Parathyroid adenoma (tissue), 2 donors: ENCODE data around the gene ATP1A1.

Source experiments
- H2AFZ ChIP-seq: fragments of 300-600 bp; sonication (generic); one replicate; pipeline ENCODE4 v1.7.0; 2017; ENCODE audit warnings: antibody characterized with exemption, mild to moderate bottlenecking
- H3K27ac ChIP-seq: fragments of 300-600 bp; sonication (generic); one replicate; pipeline ENCODE4 v1.7.0; 2017
- H3K27me3 ChIP-seq: fragments of 300-600 bp; sonication (generic); one replicate; pipeline ENCODE4 v1.7.0; 2017; ENCODE audit warnings: low read length; ENCODE audit not compliant: control insufficient read depth, insufficient read depth
- H3K36me3 ChIP-seq: fragments of 300-600 bp; sonication (generic); one replicate; pipeline ENCODE4 v1.7.0; 2017; ENCODE audit warnings: low read length; ENCODE audit not compliant: control insufficient read depth, insufficient read depth
- H3K4me1 ChIP-seq: fragments of 300-600 bp; sonication (generic); one replicate; pipeline ENCODE4 v1.7.0; 2017; ENCODE audit warnings: control low read depth
- H3K4me2 ChIP-seq: fragments of 300-600 bp; sonication (generic); one replicate; pipeline ENCODE4 v1.7.0; 2017; ENCODE audit warnings: low read length
- H3K4me3 ChIP-seq: fragments of 300-600 bp; sonication (generic); one replicate; pipeline ENCODE4 v1.7.0; 2017; ENCODE audit warnings: low read depth, low read length
- H3K79me2 ChIP-seq: fragments of 300-600 bp; sonication (generic); one replicate; pipeline ENCODE4 v1.7.0; 2017; ENCODE audit warnings: control low read depth
- H3K9ac ChIP-seq: fragments of 300-600 bp; sonication (generic); one replicate; pipeline ENCODE4 v1.7.0; 2017; ENCODE audit warnings: mild to moderate bottlenecking
- H3K9me3 ChIP-seq: fragments of 300-600 bp; sonication (generic); one replicate; pipeline ENCODE4 v1.7.0; 2017; ENCODE audit warnings: low read length; ENCODE audit not compliant: control insufficient read depth
- TF ChIP-seq, protein P1 (sequence below): fragments of 300-600 bp; sonication (generic); IDR thresholded peaks from one replicate; pipeline ENCODE4 v1.7.0; 2017; ENCODE audit warnings: antibody characterized with exemption, mild to moderate bottlenecking
- donor health status: primary hyperparathyroidism.

Gene ATP1A1

DNA sequence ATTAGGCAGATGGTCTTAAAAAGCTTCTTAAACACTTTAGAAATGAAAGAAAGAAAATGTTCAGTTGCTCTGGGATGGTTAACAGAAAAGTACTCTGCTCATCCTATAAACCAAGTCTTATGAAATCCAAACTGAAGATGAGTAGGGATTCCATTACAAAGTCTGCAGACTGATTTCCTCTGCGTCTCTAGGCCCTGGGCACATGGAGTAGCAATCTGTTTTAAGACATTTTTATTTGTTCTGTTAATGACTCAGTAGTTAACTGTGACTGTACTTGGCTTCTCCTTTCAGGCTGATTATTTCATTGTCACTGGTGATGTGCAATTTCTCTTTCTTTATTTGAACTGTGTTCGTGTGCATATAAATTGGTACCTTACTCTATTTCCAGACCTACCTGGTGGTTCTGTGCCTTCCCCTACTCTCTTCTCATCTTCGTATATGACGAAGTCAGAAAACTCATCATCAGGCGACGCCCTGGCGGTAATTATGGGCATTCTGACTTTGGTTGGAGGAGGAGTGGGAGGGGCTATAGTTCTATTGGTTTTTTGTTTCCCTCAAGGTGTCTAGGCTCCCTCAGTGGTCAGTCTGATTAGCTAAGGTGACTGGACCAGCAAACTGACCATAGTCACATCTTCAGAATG, 30.6 kb downstream of the ATP1A1 start:
- Histone ChIP-seq H3K79me2 (no peaks in the 10 kb centered on the region), H3K27me3 (no peaks in the 10 kb centered on the region), H3K9ac (no peak overlapping the region), H3K4me2 (no peak overlapping the region), H3K4me3 (no peak overlapping the region), H3K27ac (no peak overlapping the region), H3K4me1 (no peaks in the 10 kb centered on the region), H3K36me3 (peaks cover 5% of the 10 kb centered on the region), H2AFZ (no peak overlapping the region), H3K9me3 (no peaks in the 10 kb centered on the region)
- TF ChIP-seq, protein P1, sequence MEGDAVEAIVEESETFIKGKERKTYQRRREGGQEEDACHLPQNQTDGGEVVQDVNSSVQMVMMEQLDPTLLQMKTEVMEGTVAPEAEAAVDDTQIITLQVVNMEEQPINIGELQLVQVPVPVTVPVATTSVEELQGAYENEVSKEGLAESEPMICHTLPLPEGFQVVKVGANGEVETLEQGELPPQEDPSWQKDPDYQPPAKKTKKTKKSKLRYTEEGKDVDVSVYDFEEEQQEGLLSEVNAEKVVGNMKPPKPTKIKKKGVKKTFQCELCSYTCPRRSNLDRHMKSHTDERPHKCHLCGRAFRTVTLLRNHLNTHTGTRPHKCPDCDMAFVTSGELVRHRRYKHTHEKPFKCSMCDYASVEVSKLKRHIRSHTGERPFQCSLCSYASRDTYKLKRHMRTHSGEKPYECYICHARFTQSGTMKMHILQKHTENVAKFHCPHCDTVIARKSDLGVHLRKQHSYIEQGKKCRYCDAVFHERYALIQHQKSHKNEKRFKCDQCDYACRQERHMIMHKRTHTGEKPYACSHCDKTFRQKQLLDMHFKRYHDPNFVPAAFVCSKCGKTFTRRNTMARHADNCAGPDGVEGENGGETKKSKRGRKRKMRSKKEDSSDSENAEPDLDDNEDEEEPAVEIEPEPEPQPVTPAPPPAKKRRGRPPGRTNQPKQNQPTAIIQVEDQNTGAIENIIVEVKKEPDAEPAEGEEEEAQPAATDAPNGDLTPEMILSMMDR, result no peak

- H3K4me3 ChIP-seq, result no peak overlapping the region
- H3K27me3 ChIP-seq, result no peaks in the 10 kb centered on the region
- TF ChIP-seq, protein P1, result no peak
- no peaks in the 10 kb centered on the region for H3K9me3 ChIP-seq
- H3K36me3 ChIP-seq, result no peaks in the 10 kb centered on the region
- H3K27ac ChIP-seq, result peak overlapping the region; percentile 8
- no peak overlapping the region for H3K9ac ChIP-seq
- H3K79me2 ChIP-seq, result no peaks in the 10 kb centered on the region
- H2AFZ ChIP-seq, result no peak overlapping the region
- H3K4me2 ChIP-seq, result no peak overlapping the region
- no peaks in the 10 kb centered on the region for H3K4me1 ChIP-seq
These were observed 31.7 kb downstream of the ATP1A1 start for GRCh38 chr1:116404699-116405098.

DNA sequence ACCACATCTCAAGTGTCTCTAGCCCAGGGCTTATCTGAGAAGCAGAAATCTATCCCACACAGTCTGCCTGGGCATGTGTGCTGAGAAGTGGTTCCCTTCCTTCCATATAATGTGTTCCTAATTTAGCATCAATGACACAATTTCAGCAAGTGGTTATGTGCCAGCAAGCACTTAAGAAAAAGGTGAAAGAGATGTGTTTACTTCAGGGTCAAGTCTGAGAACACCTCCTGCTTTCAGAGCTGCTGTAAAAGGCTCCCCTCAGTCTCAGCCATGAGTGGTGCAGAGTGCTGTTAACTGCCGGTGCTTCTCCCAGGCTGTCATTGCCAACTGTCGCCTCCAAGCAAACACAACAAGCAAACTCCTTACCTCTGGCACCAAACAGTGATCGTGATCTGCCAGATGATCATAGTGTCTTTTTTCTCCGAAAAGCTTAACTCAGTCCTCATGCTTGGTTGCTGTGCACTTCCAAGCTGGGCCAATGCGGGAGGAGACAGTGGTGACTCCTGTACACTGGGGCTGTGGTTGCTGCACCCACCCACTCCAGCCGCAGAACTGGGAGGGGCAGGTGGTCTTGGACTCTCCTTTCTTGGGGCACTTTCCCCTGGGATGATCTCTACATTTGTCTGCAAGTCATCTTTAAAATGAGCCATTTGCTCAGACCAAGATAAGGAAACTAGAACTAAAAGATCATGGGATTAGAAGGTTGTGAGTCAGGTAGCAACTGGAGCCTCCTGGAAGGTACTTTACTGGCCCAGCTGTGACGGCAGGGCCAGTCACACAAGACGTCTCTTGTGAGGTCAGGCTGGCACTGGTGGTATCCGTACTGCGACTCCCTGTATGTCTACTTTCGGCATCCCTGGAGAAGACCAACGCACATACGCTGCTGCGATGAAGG, 32.4 kb downstream of the ATP1A1 start:
- no peaks in the 10 kb centered on the region for H3K9me3 ChIP-seq
- no peak overlapping the region for H3K9ac ChIP-seq
- H2AFZ ChIP-seq, result no peak overlapping the region
- H3K79me2 ChIP-seq, result no peaks in the 10 kb centered on the region
- peak overlapping the region; percentile 8 for H3K27ac ChIP-seq
- H3K27me3 ChIP-seq, result no peaks in the 10 kb centered on the region
- no peak overlapping the region for H3K4me2 ChIP-seq
- TF ChIP-seq, protein P1, result no peak
- H3K4me1 ChIP-seq, result no peaks in the 10 kb centered on the region
- no peak overlapping the region for H3K4me3 ChIP-seq
- H3K36me3 ChIP-seq, result no peaks in the 10 kb centered on the region

GRCh38 chr1:116407033-116407432, 34.0 kb downstream of the ATP1A1 start:
- no peaks in the 10 kb centered on the region for H3K36me3 ChIP-seq
- H3K4me1 ChIP-seq, result no peaks in the 10 kb centered on the region
- H2AFZ ChIP-seq, result no peak overlapping the region
- H3K9ac ChIP-seq, result no peak overlapping the region
- H3K4me3 ChIP-seq, result no peak overlapping the region
- no peak overlapping the region for H3K4me2 ChIP-seq
- H3K27me3 ChIP-seq, result no peaks in the 10 kb centered on the region
- no peaks in the 10 kb centered on the region for H3K79me2 ChIP-seq
- H3K27ac ChIP-seq, result no peak overlapping the region
- H3K9me3 ChIP-seq, result no peaks in the 10 kb centered on the region
- TF ChIP-seq, protein P1, result no peak
